PC-3 (cell line): ENCODE results near the gene IFNA5.

Experiments used
- CTCF ChIP-seq: fragments of 300-600 bp; sonication (generic); conservative IDR thresholded peaks from 2 replicates; pipeline ENCODE4 v1.5.1; 2017; ENCODE audit warnings: antibody characterized with exemption, low read depth, mild to moderate bottlenecking, low read length
- EZH2phosphoT487 ChIP-seq: fragments of 300-600 bp; sonication (generic); IDR thresholded peaks from 2 replicates; pipeline ENCODE4 v1.6.1; 2018; ENCODE audit warnings: mild to moderate bottlenecking, antibody characterized with exemption, low read length, borderline replicate concordance

GRCh38 chr9:21340735-21341134 is 35.6 kb upstream of the IFNA5 start:
- TF ChIP-seq CTCF: no peak
- TF ChIP-seq EZH2phosphoT487: no peak
